ENCODE data around the gene HBP1.

- TF ChIP-seq CTCF (conservative IDR thresholded peaks at IDR 0.05; ENCODE audit: low read length) (no peak), EZH2phosphoT487 (IDR thresholded peaks at IDR 0.05; ENCODE audit: borderline replicate concordance, low read depth, low read length) (no peak)
Measured at GRCh38 chr7:107168233-107169119, at the start of gene HBP1.

Data from OCI-LY7 (cell line).